Activated CD4-positive, alpha-beta T cell treated with anti-CD3 and anti-CD28 coated beads, Interleukin-2, Interleukin-4, amounts not matched to agents 100 ng/mL and 50 ng/mL, durations not matched to agents 16 hours and 8 hours (primary cell): Measurements from ENCODE around the gene UST.
"Not testable (repeated sequence)": the region's sequence is repeated elsewhere in the genome, so short reads cannot be mapped to it uniquely, and the experiment has no call there.

Experiments used
- DNase-seq: peaks from one replicate; pipeline ENCODE4 v3.0.0-alpha.2; 2020; ENCODE audit warnings: low spot score

Gene UST

DNA sequence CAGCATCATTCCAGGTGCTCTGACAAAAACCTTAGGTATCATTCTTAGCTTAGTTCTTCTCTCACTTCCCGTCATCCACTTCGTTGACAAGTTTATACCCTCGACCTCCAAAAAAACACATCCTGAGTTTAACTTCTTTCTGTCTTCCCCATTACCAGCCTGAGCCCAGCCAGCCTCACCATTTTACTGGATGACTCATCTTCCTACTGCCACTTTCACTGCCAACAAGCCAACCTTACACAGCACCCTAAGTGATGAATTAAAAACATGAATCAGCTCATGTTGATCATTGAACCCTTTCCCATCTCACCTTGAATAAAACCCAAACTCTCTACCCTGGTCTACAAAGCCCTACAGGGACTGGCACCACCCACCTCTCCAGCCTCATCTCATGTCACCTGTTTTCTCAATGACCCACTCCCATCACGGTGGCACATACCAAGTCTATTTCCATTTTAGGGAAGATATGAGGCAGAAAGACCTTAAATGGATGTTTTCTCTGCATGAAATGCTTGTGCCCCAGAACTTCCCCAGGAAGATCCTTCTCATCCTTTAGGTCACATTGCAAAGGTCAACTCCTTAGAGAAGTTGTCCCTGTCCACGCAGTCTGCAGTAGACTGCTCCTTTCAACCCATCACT, 9.9 kb upstream of the UST start:
- DNase-seq, result peak; percentile 57

DNA sequence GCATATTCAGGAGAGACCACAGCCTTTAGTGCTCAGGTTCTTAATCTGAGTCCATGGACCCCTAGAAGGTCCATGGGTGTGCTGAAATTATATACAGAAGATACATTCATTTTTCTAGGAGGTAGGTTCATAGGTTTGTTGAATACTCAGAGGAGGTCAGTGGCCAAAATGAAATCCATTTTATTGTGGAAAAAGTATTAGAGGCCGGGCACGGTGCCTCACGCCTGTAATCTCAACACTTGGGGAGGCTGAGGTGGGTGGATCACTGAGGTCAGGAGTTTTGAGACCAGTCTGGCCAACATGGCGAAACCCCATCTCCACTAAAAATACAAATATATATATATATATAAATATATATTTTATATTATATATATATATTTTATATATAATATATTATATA, 9.0 kb upstream of the UST start:
- no peak for DNase-seq

DNA sequence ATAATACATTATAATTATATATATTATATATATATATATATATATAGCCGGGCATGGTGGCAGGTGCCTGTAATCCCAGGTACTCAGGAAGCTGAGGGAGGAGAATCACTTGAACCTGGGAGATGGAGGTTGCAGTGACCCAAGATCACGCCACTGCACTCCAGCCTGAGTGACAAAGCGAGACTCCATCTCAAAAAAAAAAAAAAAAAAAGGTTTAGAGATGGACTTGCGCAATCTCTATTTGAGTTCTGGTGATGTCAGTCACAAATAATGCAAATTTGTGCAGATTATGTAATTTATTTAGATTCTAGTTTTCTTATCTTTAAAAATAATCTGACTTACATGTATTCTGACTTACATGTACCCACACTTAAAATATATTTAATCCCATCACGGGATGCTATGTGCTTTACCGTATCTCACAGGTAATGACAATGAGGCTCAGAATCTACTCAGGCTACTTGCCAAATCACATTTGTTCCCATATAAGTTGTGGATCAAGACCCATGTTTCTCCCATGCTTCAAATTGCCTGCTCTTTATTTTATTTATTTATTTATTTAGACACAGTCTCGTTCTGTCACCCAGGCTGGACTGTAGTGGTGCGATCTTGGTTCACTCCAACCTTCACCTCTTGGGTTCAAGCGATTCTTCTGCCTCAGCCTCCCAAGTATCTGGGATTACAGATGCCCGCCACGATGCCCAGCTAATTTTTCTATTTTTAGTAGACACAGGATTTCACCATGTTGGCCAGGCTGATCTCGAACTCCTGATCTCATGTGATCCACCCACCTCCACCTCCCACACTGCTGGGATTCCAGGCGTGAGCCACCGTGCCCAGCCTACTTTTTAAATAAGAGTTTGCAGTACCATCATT, 7.6 kb upstream of the UST start:
- DNase-seq, result no peak

DNA sequence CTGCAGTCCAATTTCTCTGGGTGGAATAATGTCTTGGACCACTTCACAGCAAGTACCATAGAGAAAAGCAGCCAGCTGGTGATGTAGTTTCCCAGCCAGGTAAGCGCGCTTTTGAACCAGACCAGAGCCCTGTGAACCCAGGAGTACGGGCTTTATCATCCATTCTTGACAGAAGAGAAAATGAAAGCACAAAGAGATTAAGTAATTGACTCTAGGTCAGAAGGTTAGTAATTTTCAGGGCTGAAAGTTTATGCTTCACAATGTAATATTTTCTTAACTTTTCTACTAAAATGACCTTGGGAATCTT, 7.1 kb upstream of the UST start:
- no peak for DNase-seq

DNA sequence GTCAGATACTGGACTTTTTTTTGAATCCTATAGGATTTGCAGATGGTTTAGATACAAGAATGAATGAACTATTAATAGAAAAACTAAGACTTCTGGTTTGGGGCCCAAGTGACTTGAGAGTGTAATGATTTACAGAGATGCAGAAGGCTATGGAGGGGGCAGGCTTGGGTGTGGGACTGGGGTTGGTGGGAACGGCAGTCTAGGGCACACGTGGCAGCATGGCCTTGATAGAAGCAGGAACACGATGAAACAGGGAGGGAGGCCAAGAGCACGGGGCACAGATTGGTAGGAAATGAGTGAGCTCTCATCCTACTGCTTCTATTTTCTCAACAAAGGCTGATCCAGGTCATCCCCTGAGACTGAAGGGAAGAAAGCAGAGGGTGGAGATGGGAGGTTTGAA, 3.4 kb upstream of the UST start:
- no peak for DNase-seq

DNA sequence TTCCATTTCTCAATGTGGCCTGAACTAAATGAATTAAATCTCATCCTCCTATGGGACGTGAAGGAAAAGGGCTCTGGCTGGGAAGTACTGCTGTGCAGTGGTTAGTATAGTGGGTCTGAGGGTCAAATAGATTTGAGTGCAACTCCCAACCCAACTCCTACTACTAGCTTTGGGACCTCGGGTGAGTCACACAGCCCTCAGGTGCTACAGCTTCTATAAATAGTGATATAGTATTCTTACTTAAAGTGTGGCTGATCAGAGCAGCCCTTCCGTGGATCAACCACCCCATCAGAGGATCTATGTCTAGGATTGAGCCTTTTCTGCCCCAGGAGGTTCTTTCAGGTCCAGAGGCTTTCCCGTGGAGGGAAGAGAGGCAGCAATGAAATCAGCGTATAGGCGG, 904 bp upstream of the UST start:
- DNase-seq, result no peak

DNA sequence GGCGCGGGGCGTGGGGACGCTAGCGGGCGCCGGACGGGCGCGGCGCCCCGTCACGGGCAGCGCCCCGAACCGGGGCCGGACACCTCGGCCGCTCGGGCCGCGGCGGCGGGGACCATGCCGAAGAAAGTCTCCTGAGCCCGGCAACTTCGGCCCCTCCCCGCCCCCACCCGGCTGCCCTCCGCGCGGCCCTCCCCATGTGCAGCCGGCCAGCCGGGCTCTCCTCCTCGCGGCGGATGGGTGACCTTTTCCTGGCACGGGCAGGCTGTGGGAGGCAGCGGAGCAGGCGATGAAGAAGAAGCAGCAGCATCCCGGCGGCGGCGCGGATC, 278 bp downstream of the UST start:
- no peak for DNase-seq

DNA sequence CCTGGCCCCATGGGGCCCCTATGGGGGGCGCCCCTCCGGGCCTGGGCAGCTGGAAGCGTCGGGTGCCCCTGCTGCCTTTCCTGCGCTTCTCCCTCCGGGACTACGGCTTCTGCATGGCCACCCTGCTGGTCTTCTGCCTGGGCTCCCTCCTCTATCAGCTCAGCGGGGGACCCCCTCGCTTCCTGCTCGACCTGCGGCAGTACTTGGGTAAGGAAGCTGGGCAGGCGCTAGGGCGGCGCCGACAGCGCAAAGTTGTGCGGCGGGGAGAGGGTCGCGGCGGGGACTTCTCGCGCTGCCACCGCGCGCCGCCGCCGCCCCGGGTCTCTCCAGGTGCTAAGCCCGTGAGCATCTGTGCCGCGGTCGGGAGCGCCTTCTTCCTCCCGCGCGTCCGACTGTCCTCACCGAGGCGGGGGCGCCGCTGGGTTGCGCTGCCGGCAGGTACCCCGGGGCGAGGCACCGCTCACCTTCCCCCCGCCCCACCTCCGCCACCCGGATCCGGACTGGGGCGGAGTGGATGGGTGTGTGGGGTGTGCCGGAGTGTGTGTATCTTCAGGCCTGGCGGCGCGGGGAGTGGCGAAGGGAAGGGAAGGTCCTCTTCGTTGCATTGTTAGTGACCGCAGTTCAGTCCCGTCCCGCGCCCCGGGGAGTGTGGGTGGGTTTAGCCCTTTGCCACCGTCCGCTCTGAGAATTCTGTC, 788 bp downstream of the UST start:
- DNase-seq, result peak; percentile 14

DNA sequence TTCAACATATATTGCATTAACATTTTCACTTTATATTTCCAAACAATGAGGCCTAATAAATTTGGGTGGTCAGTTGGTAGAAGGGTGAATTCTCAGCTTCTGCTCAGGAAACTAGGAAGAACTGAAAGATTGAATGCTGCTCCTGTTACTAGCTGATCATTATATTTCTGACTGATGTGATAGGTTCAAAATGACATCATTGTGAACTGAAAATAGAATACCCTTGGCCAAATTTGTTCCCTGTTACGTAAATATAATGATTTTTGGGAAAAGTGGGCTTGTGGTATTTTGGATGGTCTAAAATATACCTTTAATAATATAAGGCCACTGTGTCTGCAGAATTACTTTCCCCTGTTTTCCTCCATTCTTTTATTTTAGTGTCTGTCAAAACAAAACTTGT, 2.8 kb downstream of the UST start:
- DNase-seq, result no peak

DNA sequence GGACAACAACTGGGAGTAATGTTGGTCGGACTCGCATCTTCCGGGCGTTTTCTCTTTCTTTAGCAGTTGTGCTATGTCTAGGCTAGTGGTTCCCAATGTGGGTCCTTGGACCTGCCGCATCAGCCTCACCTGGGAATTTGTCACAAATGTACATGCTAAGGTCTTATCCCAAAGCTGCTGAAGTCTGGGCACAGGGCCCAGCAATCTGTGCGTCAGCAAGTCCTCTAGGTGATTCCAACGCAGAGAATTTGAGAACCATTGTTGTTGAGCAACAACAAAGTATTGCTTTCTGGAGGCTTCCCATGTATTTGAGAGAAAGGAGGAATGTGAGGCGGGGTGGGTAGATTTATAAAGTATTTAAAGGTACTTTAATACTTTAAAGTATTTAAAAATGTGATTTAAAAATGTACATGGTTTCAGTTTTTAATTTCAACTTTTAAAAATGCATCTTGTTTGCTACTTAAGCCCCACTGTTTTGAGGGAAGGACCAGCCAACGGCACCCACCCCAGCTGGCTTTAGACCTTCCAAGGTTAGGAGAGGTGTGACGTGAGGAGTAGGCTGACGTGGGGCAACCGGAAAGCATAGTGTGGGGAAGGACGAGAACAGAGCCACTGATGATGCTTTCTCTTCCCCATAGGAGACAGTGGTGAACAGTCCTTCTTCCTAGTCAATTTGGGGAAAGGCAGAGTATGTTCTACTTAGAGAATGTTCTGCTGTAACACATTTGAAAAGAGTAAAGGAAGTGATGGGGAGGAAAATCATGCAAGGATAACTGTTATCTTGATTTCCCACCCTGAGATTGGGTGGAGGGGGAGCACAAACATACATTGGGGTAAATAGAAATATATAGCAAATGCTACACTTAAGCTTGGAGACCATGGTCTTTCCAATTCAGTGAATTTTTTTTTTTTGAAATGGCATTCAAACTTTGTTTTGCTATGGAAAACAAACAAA, 4.3 kb downstream of the UST start:
- no peak for DNase-seq

DNA sequence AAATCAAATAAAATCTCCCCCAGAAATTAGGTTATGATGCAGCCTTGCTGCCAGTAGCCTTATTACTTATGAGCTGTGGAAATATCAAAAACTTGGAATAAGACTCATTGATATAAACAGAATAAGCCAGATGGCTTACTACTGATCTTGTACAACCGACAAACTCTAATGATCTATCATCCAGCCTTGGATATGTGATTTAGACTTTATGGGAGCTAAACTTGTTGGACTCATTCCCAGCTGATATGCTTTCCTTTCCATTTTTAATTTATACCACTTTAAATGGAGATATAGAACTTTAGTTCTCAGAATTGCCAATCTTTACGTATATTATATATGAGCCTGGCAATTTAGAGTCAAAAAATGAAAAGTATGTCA, 5.0 kb downstream of the UST start:
- DNase-seq, result no peak

DNA sequence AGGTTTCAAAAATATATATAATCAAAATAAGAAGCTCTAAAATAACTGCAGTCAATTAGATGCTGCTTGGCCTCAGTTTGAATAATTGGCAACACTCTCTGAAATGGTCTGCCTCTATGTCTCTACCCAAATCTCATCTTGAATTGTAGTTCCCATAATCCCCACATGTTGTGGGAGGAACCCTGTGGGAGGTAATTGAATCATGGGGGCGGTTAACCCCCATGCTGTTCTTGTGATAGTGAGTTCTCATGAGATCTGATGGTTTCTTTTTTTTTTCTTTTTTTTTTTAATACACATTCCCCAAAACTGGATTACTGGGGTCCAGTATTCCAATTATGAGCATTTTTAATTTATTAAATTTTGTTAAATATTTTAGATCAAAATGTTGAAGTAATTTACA, 8.5 kb downstream of the UST start:
- DNase-seq, result not testable (repeated sequence)

DNA sequence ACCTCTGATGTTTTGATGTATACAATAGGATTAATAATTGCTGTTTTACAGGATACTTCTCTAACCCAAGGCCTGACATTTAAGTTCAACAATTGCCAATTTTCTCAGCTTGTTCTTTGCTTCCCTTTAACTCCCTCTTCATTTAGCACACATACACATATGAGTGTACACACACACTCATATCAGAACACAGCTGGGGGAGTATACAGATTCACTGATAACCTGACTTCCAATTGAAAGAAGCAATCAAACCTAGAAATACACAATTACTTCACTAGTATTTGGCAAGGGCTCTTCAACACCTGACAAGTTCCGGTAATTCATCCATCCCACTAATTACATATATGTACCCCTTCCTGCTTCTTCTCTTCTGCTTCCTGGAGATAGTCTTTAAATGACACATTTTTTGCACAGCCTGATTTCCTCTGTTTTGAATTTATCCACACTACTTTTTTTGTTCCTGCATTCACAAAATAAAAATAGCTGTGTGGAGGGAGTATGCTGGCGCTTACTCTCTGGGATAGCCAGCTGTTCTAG, 11.2 kb downstream of the UST start:
- peak; percentile 78 for DNase-seq

DNA sequence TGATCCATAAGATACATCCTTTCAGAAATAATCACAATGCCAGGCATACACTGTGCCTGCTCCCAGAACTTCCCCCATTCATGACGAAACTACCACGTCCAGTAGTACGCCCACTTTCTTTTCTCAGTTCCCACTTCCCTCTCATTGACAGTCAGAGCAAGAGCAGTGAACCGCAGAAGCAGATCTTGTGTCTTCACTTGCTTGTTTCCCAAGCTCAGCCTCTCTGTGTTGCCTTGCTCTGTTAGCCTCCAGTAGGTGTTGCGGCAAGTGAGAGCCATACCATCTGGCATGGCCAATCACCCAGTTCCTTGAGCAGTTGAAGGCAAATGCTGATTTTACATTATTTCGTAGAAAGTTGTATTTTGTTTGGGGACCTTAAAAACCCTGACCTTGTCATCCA, 11.7 kb downstream of the UST start:
- peak; percentile 85 for DNase-seq

DNA sequence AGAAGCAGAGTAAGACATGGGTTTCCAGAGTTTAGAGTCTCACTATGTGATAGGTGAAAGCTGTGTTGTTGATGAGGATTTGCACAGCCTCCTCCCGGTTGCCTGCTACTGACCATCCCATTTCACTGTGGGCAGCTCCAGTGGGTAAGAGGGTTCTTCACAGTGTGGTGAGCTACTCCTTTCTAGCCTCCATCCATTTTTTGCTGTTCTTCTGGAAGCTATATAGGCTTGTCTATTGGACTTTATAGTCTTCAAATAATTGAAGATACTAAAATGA, 13.4 kb downstream of the UST start:
- DNase-seq, result no peak

DNA sequence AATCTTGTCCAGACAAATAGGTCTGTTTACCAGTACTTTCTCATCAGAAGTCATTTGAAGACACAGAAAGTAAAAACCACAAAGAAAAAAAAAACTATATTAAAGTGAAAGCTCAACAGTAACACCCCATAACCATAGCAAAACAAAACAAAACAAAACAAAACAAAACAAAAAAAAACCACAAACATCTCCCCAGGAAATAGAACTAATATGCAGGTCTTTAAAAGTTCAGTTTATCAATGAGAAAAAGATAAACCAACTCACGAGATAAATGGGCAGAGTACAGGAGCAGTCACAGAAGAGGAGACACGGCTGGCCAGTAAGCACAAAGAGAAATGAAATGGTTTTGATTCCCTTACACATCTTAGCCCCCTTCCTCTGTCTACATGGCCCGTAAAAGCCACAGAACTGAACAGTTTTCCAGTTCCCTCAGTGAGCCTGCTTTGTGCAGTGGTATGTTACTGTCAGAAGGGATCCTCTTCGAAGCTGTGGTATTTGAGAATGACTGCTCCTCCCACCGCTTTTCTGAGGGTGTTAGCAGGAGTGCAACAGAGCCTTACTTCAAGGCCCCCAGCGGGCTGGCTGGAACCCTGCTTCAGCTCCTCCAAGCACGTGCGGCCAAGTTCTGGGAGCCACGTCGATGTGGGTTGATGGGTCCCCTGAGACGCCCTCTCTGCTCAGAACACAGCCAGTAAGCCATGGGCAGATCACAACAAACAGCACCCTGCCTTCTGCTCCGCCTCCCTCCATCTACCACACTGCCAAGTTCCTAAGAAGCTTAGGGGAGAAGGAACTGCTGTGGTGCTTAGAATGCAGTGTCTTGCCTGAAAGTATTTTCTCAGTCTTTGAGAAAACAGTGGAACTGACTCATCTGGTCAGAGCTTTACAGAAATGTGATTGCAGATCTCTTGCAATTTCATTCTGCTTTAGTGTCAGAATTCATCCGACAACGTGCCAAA, 14.0 kb downstream of the UST start:
- peak; percentile 69 for DNase-seq

DNA sequence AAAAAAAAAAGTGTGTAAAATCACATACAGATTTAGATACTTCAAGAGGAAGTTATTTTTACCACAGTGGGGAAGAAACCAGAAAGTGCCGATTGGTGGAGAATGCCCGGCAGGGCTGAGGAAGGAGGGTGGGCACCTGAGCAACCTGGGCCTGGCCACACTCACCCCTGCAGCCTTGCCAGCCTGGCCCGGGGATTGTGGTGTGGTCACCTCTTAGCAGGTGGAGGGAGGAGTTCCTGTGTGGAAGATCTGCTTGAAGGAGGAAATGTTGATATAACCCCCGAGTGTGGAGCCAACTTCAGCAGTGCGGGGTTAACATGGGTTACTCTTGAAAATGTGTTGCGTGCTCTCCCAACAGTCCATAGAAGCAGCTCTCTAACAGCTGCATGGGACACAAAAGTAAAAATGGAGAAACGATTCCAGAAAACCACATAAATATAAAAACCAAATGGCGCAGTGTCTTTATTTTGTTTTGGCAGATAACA, 14.7 kb downstream of the UST start:
- DNase-seq, result no peak

DNA sequence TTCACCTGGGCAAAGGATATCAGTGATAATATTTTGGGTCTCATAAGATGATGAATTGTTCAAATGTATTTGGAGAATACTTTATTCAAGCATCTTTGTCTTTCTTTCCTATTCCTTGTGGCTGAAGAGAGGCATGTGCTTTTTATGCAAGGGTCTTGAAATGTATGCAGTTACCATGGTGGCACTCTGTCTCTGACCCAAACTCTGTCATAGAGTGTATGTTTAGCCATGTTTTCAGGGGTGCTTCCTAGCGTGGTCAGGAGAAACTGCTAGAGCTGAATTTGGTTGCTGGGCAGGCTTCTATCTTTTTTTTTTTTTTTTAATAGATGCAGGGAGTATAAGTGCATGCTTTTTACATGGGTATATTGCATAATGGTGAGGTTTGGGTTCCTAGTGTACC, 15.4 kb downstream of the UST start:
- no peak for DNase-seq

DNA sequence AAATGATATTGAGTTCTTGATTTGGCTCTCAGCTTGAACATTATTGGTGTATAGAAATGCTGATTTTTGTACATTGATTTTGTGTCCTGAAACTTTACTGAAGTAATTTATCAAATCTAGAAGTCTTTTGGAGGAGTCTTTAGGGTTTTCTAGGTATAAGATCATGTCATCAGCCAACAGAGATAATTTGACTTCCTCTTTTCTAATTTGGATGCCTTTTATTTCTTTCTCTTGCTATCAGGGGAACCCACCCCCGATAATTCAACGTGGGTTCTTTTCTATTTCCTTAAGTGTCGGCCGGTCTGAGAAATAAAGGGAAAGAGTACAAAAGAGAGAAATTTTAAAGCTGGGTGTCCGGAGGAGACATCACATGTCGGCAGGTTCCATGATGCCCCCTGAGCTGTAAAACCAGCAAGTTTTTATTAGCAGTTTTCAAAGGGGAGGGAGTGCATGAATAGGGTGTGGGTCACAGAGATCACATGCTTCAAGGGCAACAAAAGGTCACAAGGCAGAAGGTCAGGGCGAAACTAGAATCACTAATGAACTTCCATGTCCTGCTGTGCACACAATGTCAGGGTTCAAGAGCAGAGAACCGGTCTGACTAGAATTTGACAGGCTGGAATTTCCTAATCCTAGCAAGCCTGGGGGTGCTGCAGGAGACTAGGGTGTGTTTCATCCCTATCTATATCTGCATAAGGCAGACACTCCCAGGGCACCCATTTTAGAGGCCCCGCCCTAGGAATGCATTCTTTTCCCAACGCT, 17.6 kb downstream of the UST start:
- DNase-seq, result not testable (repeated sequence)
